WI38 (cell line): ENCODE data around the gene SEMA6A.

Experiments used
- H3K4me3 ChIP-seq: 2 replicates; pipeline ENCODE4 v1.5.1; 2011; ENCODE audit warnings: low read depth, mild to moderate bottlenecking, control low read depth, low read length
- TF ChIP-seq, protein P1 (sequence below): IDR thresholded peaks from 2 replicates; pipeline ENCODE4 v1.5.1; 2012; ENCODE audit warnings: low read depth, mild to moderate bottlenecking, control low read depth, low read length

Gene SEMA6A

DNA sequence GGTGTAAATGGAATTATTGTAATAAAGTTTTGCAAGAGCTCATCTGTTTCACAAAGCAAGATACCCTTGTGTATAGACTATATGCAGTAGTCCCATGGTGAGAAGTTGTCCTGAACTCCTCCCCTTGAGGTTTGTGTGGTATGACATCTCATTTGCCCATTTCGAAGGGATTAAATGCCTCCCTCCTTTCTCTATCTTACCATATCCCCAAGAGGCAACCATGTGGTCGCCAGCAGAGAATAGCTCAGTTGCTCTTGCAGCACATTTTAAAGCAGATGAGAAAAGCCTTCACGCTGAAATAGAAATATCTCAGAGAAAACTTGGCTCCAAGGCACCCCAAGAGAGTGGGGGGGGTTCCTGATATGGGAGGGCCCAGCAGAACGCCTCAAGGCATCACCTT, 4.6 kb downstream of the SEMA6A start:
- H3K4me3 ChIP-seq: no peak overlapping the region
- TF ChIP-seq, protein P1, sequence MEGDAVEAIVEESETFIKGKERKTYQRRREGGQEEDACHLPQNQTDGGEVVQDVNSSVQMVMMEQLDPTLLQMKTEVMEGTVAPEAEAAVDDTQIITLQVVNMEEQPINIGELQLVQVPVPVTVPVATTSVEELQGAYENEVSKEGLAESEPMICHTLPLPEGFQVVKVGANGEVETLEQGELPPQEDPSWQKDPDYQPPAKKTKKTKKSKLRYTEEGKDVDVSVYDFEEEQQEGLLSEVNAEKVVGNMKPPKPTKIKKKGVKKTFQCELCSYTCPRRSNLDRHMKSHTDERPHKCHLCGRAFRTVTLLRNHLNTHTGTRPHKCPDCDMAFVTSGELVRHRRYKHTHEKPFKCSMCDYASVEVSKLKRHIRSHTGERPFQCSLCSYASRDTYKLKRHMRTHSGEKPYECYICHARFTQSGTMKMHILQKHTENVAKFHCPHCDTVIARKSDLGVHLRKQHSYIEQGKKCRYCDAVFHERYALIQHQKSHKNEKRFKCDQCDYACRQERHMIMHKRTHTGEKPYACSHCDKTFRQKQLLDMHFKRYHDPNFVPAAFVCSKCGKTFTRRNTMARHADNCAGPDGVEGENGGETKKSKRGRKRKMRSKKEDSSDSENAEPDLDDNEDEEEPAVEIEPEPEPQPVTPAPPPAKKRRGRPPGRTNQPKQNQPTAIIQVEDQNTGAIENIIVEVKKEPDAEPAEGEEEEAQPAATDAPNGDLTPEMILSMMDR: no peak

DNA sequence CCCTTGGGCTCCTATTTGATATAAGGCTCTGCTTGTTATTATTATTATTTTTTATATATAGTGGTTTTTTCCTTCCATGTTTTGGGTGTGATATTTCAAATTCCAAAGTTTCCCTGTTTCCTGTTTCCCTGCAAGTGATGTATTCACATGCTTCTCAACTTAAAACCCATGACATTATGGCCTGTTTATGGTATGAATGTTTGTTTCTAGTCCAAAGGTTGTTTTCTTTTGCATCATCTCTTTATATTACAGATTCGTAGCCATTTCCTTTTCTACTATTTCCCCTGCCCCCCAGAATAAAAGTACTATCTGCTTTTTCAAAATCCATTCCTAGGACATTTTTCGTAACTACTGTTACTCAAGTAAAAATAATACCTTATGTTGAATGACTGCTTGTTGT, 7.5 kb downstream of the SEMA6A start:
- TF ChIP-seq, protein P1: no peak
- H3K4me3 ChIP-seq: no peak overlapping the region

GRCh38 chr5:116566251-116566650, 8.4 kb downstream of the SEMA6A start:
- TF ChIP-seq, protein P1: no peak
- no peak overlapping the region for H3K4me3 ChIP-seq

- H3K4me3 ChIP-seq: no peak overlapping the region
- TF ChIP-seq, protein P1: no peak
Observed at GRCh38 chr5:116564756-116565490, 9.7 kb downstream of the SEMA6A start.

DNA sequence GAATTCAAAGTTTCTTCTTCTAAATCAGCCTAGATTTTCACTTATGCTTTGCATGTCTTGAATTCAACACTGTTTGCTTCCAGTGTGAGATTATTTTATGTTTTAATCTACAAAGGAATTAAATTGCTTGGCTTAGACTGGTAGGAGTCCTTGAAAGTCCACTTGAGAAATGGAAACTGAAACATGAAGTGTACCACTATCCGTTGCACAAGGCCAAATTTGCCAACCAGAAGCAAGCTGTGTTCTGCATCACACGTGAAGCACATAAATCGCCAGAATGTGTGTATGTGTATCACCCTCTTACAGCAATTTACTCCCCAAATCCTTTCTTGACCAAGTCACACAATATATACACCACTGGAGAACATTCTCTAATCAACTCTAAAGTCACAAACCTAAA, 10.3 kb downstream of the SEMA6A start:
- TF ChIP-seq, protein P1: no peak
- H3K4me3 ChIP-seq: no peak overlapping the region

GRCh38 chr5:116563736-116564308, 10.8 kb downstream of the SEMA6A start:
- TF ChIP-seq, protein P1: no peak
- H3K4me3 ChIP-seq: no peak overlapping the region

GRCh38 chr5:116562669-116563068, 12.0 kb downstream of the SEMA6A start:
- TF ChIP-seq, protein P1: no peak
- H3K4me3 ChIP-seq: no peak overlapping the region
